NCI-H2196 treated with DMSO at 0.1 percent for 48 hours (cell line): ENCODE measurements around the gene SORCS1.

Experiments used
- DNase-seq: peaks from one replicate; lab custom pipeline; 2025; ENCODE audit not compliant: unreplicated experiment; lab: John Stamatoyannopoulos, UW

The SORCS1 gene

GRCh38 chr10:106765241-106765754 lies 399.2 kb downstream of the SORCS1 start:
- DNase-seq, result no peak

DNA sequence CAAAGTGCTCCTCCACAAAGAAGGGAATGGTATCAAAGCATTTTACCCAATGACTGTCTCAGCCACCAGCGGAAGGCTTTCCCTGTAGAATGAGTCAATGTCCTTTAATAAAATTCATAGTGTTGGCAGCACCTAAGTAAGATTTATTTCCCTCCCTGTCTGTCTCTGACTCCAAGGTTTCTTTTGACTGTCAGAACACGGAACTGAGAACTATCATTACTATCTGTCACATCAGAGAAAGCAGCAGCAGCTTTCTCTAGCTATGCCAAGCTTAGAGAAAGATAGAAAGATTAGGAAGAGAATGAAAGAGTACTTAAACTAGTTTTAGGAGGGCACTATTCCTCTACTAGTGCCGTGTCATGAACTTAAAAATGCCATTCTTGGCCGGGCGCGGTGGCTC lies 400.1 kb downstream of the SORCS1 start:
- no peak for DNase-seq

DNA sequence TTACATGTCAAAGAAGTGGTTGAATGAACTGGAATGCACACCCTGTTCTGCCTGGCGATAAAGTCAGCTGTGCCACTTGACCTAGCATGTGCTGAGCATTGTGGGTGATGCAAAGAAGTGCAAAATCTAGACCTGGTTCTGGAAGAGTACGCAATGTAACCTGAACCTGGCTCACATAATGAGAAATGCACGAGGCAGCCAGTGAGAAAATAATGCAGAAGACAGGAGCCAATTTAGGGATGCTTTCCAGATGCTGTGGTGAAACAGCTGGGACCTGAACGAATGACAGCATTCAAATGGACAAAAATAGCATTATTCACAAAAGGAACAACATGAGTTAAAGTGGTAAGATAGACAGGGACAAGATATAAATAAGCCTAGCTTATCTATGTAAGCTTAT lies 402.6 kb downstream of the SORCS1 start:
- DNase-seq, result no peak

GRCh38 chr10:106757521-106757920 lies 407.0 kb downstream of the SORCS1 start:
- DNase-seq, result no peak

GRCh38 chr10:106751091-106751490 lies 413.4 kb downstream of the SORCS1 start:
- no peak for DNase-seq

DNA sequence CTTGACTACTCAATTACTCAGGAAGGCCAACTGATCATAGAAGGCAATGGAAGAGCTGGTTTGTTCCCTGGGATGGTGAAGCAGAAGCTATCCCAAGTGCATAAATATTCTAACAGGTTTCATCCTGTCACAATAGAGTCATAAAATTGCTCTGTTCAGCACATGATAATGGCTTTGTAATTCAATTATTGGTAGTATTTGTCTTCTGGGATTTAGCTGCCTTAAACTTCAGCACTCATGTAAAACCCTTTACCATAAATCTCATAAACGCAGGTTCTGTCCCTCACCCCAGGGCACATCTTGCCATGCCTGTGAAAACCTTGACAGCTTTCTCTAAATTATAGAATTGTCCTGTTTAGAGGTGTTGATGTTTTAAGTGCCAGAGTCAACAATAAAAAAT lies 417.6 kb downstream of the SORCS1 start:
- DNase-seq, result no peak

GRCh38 chr10:106741006-106741530 lies 423.4 kb downstream of the SORCS1 start:
- no peak for DNase-seq

DNA sequence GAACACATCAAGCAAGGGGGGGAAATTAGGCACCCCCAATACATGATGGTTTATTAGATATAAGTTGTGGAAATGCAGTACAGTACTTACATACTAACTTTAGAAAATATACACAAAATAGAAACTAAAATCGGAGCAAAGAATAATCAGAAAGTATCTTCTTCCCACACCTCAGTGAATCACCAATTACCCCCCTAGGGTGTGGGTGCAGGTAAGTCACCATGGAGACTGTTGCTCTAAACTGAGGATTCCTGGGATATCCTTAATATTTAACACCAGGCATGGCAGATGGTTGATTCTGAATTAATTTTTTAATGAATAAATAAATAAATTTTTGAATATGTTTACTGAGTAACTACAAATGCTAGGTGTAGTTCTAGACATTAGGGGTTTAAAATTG lies 424.4 kb downstream of the SORCS1 start:
- DNase-seq, result no peak

DNA sequence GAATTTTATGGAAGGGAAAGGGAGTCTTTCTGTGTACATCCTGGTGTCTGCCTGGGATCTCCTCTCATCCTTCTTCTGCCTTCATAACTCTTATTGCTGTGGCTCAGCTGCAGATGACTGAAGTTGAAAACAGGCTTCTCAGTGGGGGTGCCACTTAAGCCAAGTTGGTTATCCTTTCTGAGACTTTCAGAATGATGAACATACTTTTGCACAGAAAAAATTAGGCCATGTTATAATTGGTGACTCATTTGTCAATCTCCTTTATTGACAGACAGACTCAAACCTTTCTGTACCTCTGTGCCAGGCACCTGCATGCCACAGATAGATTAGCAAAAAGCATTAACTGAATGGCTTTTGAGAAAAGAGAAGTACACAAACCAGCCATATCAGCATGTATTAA lies 430.3 kb downstream of the SORCS1 start:
- no peak for DNase-seq

DNA sequence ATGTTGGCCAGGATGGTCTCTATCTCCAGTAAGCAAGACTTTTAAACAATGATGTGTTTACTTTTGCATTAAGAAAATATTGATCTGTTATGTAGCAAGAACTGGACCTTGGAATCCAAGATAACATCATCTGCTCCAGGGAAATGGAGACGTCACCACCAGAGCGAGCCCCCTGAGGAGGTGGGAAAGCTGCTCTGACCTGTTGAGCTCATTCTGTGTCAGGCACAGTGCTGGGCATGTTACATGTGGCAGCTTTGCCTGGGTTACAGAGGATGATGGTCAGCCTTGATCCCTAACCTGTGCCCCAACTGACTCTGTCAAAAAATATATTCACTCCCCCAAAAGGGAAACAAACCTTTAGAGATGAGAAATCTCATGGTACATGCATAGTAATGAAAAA lies 436.3 kb downstream of the SORCS1 start:
- DNase-seq, result no peak

DNA sequence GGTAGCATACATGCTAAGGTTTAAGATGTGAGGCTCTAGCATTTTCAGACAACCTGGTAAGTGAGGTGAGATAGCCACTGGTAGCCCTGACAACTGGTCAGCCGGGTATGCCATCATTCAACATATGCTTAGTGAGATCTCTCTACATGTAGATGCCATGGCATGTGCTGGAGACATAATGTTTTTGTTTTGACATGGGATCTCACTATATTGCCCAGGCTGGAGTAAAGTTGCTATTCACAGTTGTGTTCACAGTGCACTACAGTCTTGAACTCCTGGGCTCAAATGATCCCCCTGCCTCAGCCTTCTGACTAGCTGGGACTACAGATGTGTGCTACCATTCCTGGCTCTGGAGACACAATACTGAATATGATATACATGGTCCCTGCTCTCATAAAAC lies 437.3 kb downstream of the SORCS1 start:
- DNase-seq, result no peak

DNA sequence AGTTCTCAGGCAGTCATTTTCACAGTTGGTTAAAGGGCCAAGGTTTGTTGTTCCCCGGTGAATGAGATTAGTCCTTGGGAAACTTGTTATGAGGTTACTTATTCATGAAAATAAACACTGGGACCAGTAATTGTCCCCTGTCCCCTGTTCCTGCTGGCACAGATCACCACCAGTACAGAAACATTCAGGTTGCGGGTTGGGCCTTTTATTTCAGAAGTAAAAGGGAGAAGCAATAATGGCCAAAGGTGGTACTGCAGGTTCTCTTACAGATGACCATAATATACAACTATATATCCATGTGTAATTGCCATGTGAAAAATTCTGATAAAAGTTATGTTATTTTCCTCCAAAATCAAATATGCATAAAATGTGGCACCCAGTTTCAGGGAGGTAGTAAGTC lies 442.0 kb downstream of the SORCS1 start:
- no peak for DNase-seq

GRCh38 chr10:106720683-106721082 lies 443.8 kb downstream of the SORCS1 start:
- no peak for DNase-seq

DNA sequence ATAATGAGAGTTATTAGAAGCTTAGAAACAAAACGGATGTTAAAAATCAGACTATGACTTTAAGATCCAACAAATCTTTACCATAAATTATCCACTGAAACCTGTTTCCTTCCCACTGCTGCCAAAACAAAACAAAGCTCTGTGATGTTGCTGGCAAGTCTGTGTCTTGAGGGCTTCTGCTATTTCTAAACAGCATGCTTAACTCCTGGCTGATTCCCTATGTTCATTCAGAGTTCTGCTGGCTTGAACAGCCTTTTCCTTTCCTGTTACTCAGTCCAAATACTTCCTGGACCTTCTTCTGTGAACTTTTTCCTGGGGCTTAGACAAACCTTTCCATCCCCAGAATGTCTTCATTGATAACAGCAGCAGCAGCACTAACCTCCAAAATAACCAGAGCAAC lies 448.1 kb downstream of the SORCS1 start:
- no peak for DNase-seq

GRCh38 chr10:106714734-106715555 lies 449.6 kb downstream of the SORCS1 start:
- DNase-seq, result no peak

- DNase-seq, result no peak
Observed at GRCh38 chr10:106713846-106714245, 450.7 kb downstream of the SORCS1 start.

GRCh38 chr10:106712988-106713387 lies 451.5 kb downstream of the SORCS1 start:
- DNase-seq, result no peak

DNA sequence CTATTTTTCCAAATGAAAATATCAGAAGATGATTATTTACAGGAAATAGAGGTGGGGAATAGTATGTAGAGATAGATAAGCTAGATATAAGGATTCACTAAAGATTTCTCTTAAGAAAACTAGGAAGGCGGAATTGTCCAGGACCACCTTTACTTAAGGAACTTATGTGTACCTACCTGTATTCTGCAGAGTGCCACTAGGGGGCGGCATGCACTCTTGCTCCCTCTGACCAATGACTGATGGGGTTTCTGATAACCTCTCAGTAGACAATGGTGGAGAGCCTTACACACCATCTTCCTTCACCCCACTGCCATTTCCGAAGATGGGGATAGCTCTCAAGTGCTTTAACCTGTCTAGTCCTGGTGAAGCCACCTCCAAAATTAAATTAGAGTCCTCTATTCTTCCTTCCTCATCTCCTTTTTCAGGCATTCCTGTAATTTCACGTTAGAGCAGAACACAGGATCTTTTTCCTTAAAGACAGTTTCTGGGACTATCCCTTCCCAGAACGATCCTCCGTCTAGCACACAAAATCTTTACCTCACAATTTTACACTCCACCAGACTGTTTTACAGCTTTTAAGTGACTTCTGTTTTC lies 453.1 kb downstream of the SORCS1 start:
- no peak for DNase-seq

DNA sequence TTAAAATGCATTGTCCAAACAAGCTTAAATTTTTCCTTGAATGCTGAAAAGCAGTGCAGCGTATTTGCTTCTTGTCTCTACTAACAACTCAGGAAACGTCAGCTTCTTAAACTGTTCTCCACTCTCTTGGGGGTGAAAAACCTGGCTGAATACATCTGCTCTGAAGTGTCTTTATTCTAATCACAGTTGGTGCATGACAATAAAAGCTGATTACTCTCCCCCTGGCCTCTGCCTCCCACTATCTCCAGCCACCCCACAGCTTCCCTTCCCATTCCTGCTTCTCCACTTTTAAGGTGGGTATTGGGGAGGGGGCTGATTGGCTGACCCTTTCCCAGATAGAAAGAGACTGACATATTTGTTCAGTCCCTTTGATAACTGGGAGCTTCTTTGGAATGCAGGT lies 456.0 kb downstream of the SORCS1 start:
- DNase-seq, result no peak

- no peak for DNase-seq
Observed at GRCh38 chr10:106707657-106708056, 456.8 kb downstream of the SORCS1 start.

DNA sequence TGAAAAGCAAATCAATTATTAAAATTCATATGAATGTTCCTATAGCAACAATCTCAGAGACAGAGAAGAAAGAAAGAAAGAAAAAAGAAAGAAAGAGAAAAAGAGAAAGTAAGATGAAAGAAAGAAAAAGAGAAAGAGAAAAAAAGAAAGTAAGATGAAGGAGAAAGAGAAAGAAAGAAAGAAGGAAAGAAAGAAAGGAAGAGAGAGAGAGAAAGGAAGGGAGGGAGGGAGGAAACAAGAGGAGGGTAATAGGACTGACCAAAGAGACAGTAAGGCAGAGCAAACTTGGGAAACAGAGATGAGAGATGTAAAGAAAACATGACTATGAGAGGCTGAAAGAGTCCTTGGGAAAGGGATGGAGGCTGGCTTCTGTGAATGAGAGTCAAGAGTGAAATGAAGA lies 458.4 kb downstream of the SORCS1 start:
- no peak for DNase-seq

GRCh38 chr10:106705681-106706100 lies 458.8 kb downstream of the SORCS1 start:
- DNase-seq, result no peak
